ENCODE results near the gene C14orf93.
"Not testable (repeated sequence)": the region's sequence is repeated elsewhere in the genome, so short reads cannot be mapped to it uniquely, and the experiment has no call there.

C14orf93 gene

GRCh38 chr14:23015618-23016017 is 5.7 kb upstream of the C14orf93 start:
- Mint-ChIP-seq H3K4me3 (no peak overlapping the region), H3K9me3 (no peaks in the 10 kb centered on the region)

GRCh38 chr14:23013749-23014054 is 3.8 kb upstream of the C14orf93 start:
- H3K27ac Mint-ChIP-seq, DNase-seq, ATAC-seq, H3K4me3 Mint-ChIP-seq, H3K9me3 Mint-ChIP-seq, H3K27me3 Mint-ChIP-seq: not testable (repeated sequence)
- H3K4me1 Mint-ChIP-seq = peaks cover 15% of the 10 kb centered on the region

More at GRCh38 chr14:23015618-23016017, 5.7 kb upstream of the C14orf93 start:
- H3K4me1 Mint-ChIP-seq = peaks cover under 1% of the 10 kb centered on the region
- DNase-seq (no peak), ATAC-seq (no peak)
- peak overlapping the region in 1 of 2 donors; percentile 2 for H3K27ac Mint-ChIP-seq
- H3K27me3 Mint-ChIP-seq = no peaks in the 10 kb centered on the region

- DNase-seq = no peak
- no peak overlapping the region for H3K27ac Mint-ChIP-seq
- H3K27me3 Mint-ChIP-seq = no peaks in the 10 kb centered on the region
- peaks cover 20% of the 10 kb centered on the region for H3K4me1 Mint-ChIP-seq
- no peak for ATAC-seq
- H3K4me3 Mint-ChIP-seq = no peak overlapping the region
- no peaks in the 10 kb centered on the region for H3K9me3 Mint-ChIP-seq
Measured at GRCh38 chr14:23013054-23013748, 3.3 kb upstream of the C14orf93 start.

- H3K4me3 Mint-ChIP-seq = peak overlapping the region; percentile 88 to 96
- no peaks in the 10 kb centered on the region for H3K9me3 Mint-ChIP-seq
- DNase-seq (no peak), ATAC-seq (no peak)
- H3K4me1 Mint-ChIP-seq = peaks cover 40% of the 10 kb centered on the region
- peak overlapping the region; percentile 29 to 92 for H3K27ac Mint-ChIP-seq
- no peaks in the 10 kb centered on the region for H3K27me3 Mint-ChIP-seq
Measured at GRCh38 chr14:23009483-23009938, 432 bp downstream of the C14orf93 start.

- H3K9me3 Mint-ChIP-seq = no peaks in the 10 kb centered on the region
- H3K27ac Mint-ChIP-seq = peak overlapping the region in 1 of 2 donors; percentile 3
- H3K4me3 Mint-ChIP-seq = peak overlapping the region; percentile 88 to 96
- ATAC-seq (no peak), DNase-seq (no peak)
- peaks cover 40% of the 10 kb centered on the region for H3K4me1 Mint-ChIP-seq
- H3K27me3 Mint-ChIP-seq = no peaks in the 10 kb centered on the region
Measured at GRCh38 chr14:23008831-23009230, 1.1 kb downstream of the C14orf93 start.

- no peaks in the 10 kb centered on the region for H3K9me3 Mint-ChIP-seq
- H3K27ac Mint-ChIP-seq = peak overlapping the region; percentile 98
- no peaks in the 10 kb centered on the region for H3K27me3 Mint-ChIP-seq
- DNase-seq (peak; percentile 97 to 99), ATAC-seq (peak; percentile 98)
- peak overlapping the region; percentile 97 to 98 for H3K4me3 Mint-ChIP-seq
- peaks cover 40% of the 10 kb centered on the region for H3K4me1 Mint-ChIP-seq
Measured at GRCh38 chr14:23006544-23007419, 3.2 kb downstream of the C14orf93 start.

- Mint-ChIP-seq H3K4me1 (peaks cover 40% of the 10 kb centered on the region), H3K9me3 (no peaks in the 10 kb centered on the region), H3K27me3 (no peaks in the 10 kb centered on the region), H3K27ac (peak overlapping the region; percentile 98), H3K4me3 (peak overlapping the region; percentile 97 to 98)
- DNase-seq = no peak
- ATAC-seq = no peak
Measured at GRCh38 chr14:23006188-23006534, 3.8 kb downstream of the C14orf93 start.

GRCh38 chr14:23005451-23006187 is 4.3 kb downstream of the C14orf93 start:
- no peaks in the 10 kb centered on the region for H3K27me3 Mint-ChIP-seq
- H3K4me3 Mint-ChIP-seq = peak overlapping the region; percentile 97 to 98
- peaks cover 39% of the 10 kb centered on the region for H3K4me1 Mint-ChIP-seq
- peak overlapping the region in 1 of 2 donors; percentile 98 for H3K27ac Mint-ChIP-seq
- H3K9me3 Mint-ChIP-seq = no peaks in the 10 kb centered on the region
- ATAC-seq (no peak), DNase-seq (no peak)

GRCh38 chr14:23004274-23004673 is 5.7 kb downstream of the C14orf93 start:
- not testable (repeated sequence) for H3K27me3 Mint-ChIP-seq, H3K4me3 Mint-ChIP-seq, ATAC-seq, H3K27ac Mint-ChIP-seq, DNase-seq, H3K9me3 Mint-ChIP-seq
- peaks cover 30% of the 10 kb centered on the region for H3K4me1 Mint-ChIP-seq

- Mint-ChIP-seq H3K4me3 (no peak overlapping the region), H3K9me3 (no peaks in the 10 kb centered on the region), H3K27ac (no peak overlapping the region), H3K4me1 (peaks cover 13% of the 10 kb centered on the region), H3K27me3 (no peaks in the 10 kb centered on the region)
- DNase-seq (no peak), ATAC-seq (no peak)
Measured at GRCh38 chr14:23002592-23002991, 7.4 kb downstream of the C14orf93 start.

- H3K9me3 Mint-ChIP-seq = no peaks in the 10 kb centered on the region
- H3K27me3 Mint-ChIP-seq = no peaks in the 10 kb centered on the region
- ATAC-seq = no peak
- H3K27ac Mint-ChIP-seq = no peak overlapping the region
- H3K4me3 Mint-ChIP-seq = no peak overlapping the region
- DNase-seq = no peak
- H3K4me1 Mint-ChIP-seq = no peaks in the 10 kb centered on the region
Measured at GRCh38 chr14:23000860-23001259, 9.1 kb downstream of the C14orf93 start.

GRCh38 chr14:22998329-22999012 is 11.5 kb downstream of the C14orf93 start:
- H3K27ac Mint-ChIP-seq = no peak overlapping the region
- H3K4me1 Mint-ChIP-seq = peaks cover 5% of the 10 kb centered on the region
- no peaks in the 10 kb centered on the region for H3K27me3 Mint-ChIP-seq
- ATAC-seq (no peak), DNase-seq (no peak)
- no peak overlapping the region for H3K4me3 Mint-ChIP-seq
- no peaks in the 10 kb centered on the region for H3K9me3 Mint-ChIP-seq

GRCh38 chr14:22997676-22998323 is 12.1 kb downstream of the C14orf93 start:
- Mint-ChIP-seq H3K4me1 (peaks cover 5% of the 10 kb centered on the region), H3K27me3 (no peaks in the 10 kb centered on the region), H3K4me3 (no peak overlapping the region), H3K27ac (no peak overlapping the region), H3K9me3 (no peaks in the 10 kb centered on the region)
- ATAC-seq (no peak), DNase-seq (no peak)

GRCh38 chr14:22996768-22997654 is 12.9 kb downstream of the C14orf93 start:
- Mint-ChIP-seq H3K27me3 (no peaks in the 10 kb centered on the region), H3K9me3 (no peaks in the 10 kb centered on the region), H3K27ac (no peak overlapping the region), H3K4me3 (no peak overlapping the region), H3K4me1 (peaks cover 5% of the 10 kb centered on the region)
- ATAC-seq (no peak), DNase-seq (no peak)

All from stimulated activated naive CD8-positive, alpha-beta T cell treated with anti-CD3 and anti-CD28 coated beads, Interleukin-15, amount 100 ng/mL, for 72 hours (primary cell).